Natural killer cell (primary cell): ENCODE results near the gene KCNK10. TPM values are rescaled to one million over a fixed set of nuclear protein-coding genes. Genes with fewer than 3 reads are reported as not detected.

ENCODE experiments used
- ATAC-seq, 3 donors: fragments of 150-1000 bp in 2 of 3; fragments of 200-7000 bp in 1 of 3; cut with Tn5 transposase; 1 replicate in 1 of 3; 2 replicates in 2 of 3; pipeline ENCODE4 v1.10.0; 2021; ENCODE audit warnings: mild to moderate bottlenecking in 2 of 3, moderate library complexity in 2 of 3
- DNase-seq, 2 donors: peaks; one replicate each; pipeline versions ENCODE4 v3.0.0 to v3.0.0-alpha.2; 2013 to 2021; ENCODE audit warnings: mixed read lengths in 1 of 2
- H3K27ac ChIP-seq: one replicate; pipeline ENCODE4 v1.5.1; 2013; ENCODE audit warnings: mild to moderate bottlenecking, low read length
- H3K27me3 ChIP-seq: one replicate; pipeline ENCODE4 v1.6.1; 2013; ENCODE audit warnings: low read length; ENCODE audit not compliant: control insufficient read depth, insufficient read depth
- H3K36me3 ChIP-seq: one replicate; pipeline ENCODE4 v1.6.1; 2013; ENCODE audit warnings: low read length; ENCODE audit not compliant: control insufficient read depth, insufficient read depth
- H3K4me1 ChIP-seq: one replicate; pipeline ENCODE4 v1.6.1; 2013; ENCODE audit warnings: low read length; ENCODE audit not compliant: control insufficient read depth, insufficient read depth
- H3K4me3 ChIP-seq: one replicate; pipeline ENCODE4 v1.5.1; 2013; ENCODE audit warnings: low read length
- H3K9me3 ChIP-seq: one replicate; pipeline ENCODE4 v1.6.1; 2013; ENCODE audit warnings: low read length; ENCODE audit not compliant: control insufficient read depth, insufficient read depth
- H3K27ac Mint-ChIP-seq, 2 donors: one replicate each; pipeline ENCODE4 v1.8.0; 2022; ENCODE audit warnings: mild to moderate bottlenecking in 2 of 2, mixed read lengths in 2 of 2, moderate library complexity in 1 of 2
- H3K27me3 Mint-ChIP-seq, 2 donors: one replicate each; pipeline ENCODE4 v1.8.0; 2022; ENCODE audit warnings: low read depth in 2 of 2, mixed read lengths in 2 of 2
- H3K36me3 Mint-ChIP-seq: one replicate; pipeline ENCODE4 v1.8.0; 2022; ENCODE audit warnings: mixed read lengths
- H3K4me1 Mint-ChIP-seq, 2 donors: one replicate each; pipeline ENCODE4 v1.8.0; 2022; ENCODE audit warnings: mixed read lengths in 2 of 2
- H3K4me3 Mint-ChIP-seq: one replicate; pipeline ENCODE4 v1.8.0; 2022; ENCODE audit warnings: mild to moderate bottlenecking, moderate library complexity, mixed read lengths
- H3K9me3 Mint-ChIP-seq, 2 donors: one replicate each; pipeline ENCODE4 v1.8.0; 2022; ENCODE audit warnings: mixed read lengths in 2 of 2
- CTCF ChIP-seq: fragments of 200-600 bp; IDR thresholded peaks from one replicate; pipeline ENCODE4 v1.8.0; 2022; ENCODE audit warnings: antibody characterized with exemption
- WGBS: methylation state at CpG from one replicate; pipeline ENCODE4 v1.1.7; 2013; ENCODE audit warnings: missing lambda C conversion rate; ENCODE audit not compliant: insufficient coverage; 5-methylcytosine and 5-hydroxymethylcytosine counted together
- intact Hi-C: fragments of 100-400 bp; cut with micrococcal nuclease; formaldehyde crosslinking; loops from one replicate; pipeline ENCODE4 v1.14.2; 2022
- total RNA-seq, 4 donors: library from RNA; stranded (reverse); fragments of 120-200 nt in 1 of 4; gene quantifications; one replicate each; pipeline versions ENCODE4 v1.2.3 to v1.2.4, GENCODE V29; 2013 to 2022

The KCNK10 gene
- total RNA-seq, 3 donors from 2014 or later (not counting 1 experiment from before 2014, with no cell fraction given): not detected

DNA sequence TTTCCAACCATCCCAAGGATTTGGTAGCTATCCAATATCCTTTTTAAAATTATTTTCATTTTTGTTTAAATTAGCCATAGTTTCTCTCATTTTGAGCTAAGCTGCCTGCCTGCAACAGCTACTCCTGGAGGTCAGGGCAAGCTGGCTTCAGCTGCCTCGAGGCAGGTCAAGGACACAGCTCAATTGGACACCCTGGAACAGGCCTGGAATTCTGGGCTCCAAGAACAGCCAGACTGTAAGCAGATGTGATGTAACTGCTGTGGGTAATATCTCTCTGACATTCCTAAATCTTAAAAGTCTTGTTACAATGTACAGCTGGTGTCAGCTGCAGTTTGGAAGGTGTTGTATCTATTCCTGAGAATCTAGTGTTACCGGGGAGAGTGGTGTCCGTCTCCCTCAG is 119.8 kb downstream of the KCNK10 start:
- no peak overlapping the region for H3K27ac Mint-ChIP-seq
- H3K9me3 Mint-ChIP-seq: no peaks in the 10 kb centered on the region
- H3K27ac ChIP-seq: no peak overlapping the region
- intact Hi-C loops: no loop called here
- no peaks in the 10 kb centered on the region for H3K4me1 Mint-ChIP-seq
- H3K4me1 ChIP-seq: no peaks in the 10 kb centered on the region
- DNase-seq (no peak), ATAC-seq (no peak)
- no peaks in the 10 kb centered on the region for H3K36me3 ChIP-seq
- no peak overlapping the region for H3K4me3 Mint-ChIP-seq
- TF ChIP-seq CTCF: no peak
- no peaks in the 10 kb centered on the region for H3K27me3 ChIP-seq
- 81% methylated on average over 3 of the region's 3 CpGs for WGBS
- no peaks in the 10 kb centered on the region for H3K36me3 Mint-ChIP-seq
- H3K9me3 ChIP-seq: no peaks in the 10 kb centered on the region
- peaks cover 22 to 23% of the 10 kb centered on the region in 2 donors for H3K27me3 Mint-ChIP-seq
- H3K4me3 ChIP-seq: no peak overlapping the region

DNA sequence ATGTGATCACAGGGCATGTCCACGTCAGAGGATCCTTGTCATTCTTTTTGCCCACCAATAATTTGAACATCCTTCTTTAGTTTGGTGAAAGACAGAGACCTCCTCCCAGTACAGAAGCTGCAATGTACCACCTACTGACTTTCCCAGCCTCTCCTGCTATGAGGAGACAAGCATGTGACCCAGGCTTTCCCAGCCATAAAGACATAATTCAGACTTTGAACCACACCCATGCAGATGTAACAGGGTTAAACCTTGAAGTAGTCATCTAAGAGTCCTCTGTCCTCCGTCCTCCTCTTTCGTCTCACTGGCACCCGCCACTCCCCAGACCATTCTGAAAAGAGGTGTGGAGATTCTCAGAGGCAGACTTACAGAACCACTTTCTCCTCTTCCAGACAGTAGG is 120.8 kb downstream of the KCNK10 start:
- WGBS: 89% methylated on average over 4 of the region's 4 CpGs
- no peak for ATAC-seq
- peaks cover 15 to 26% of the 10 kb centered on the region in 2 donors for H3K27me3 Mint-ChIP-seq

GRCh38 chr14:88201851-88202250 is 121.2 kb downstream of the KCNK10 start:
- peaks cover 15 to 26% of the 10 kb centered on the region in 2 donors for H3K27me3 Mint-ChIP-seq

More for the DNA sequence above, 120.8 kb downstream of the KCNK10 start:
- no peaks in the 10 kb centered on the region for H3K9me3 Mint-ChIP-seq
- no peaks in the 10 kb centered on the region for H3K36me3 ChIP-seq
- H3K27me3 ChIP-seq: no peaks in the 10 kb centered on the region
- H3K4me3 ChIP-seq: no peak overlapping the region
- no peaks in the 10 kb centered on the region for H3K4me1 Mint-ChIP-seq
- H3K27ac Mint-ChIP-seq: no peak overlapping the region
- no peaks in the 10 kb centered on the region for H3K4me1 ChIP-seq
- no peak for DNase-seq
- H3K9me3 ChIP-seq: no peaks in the 10 kb centered on the region
- no peak overlapping the region for H3K4me3 Mint-ChIP-seq
- intact Hi-C loops: no loop called here
- TF ChIP-seq CTCF: no peak
- no peaks in the 10 kb centered on the region for H3K36me3 Mint-ChIP-seq
- H3K27ac ChIP-seq: no peak overlapping the region

More at GRCh38 chr14:88201851-88202250, 121.2 kb downstream of the KCNK10 start:
- H3K27ac ChIP-seq: no peak overlapping the region
- H3K4me1 ChIP-seq: no peaks in the 10 kb centered on the region
- H3K27ac Mint-ChIP-seq: no peak overlapping the region
- H3K4me3 Mint-ChIP-seq: no peak overlapping the region
- no peaks in the 10 kb centered on the region for H3K27me3 ChIP-seq
- H3K9me3 Mint-ChIP-seq: no peaks in the 10 kb centered on the region
- H3K4me3 ChIP-seq: no peak overlapping the region
- no peak for TF ChIP-seq CTCF
- WGBS: 94% methylated on average over 2 of the region's 2 CpGs
- no peak for ATAC-seq
- H3K4me1 Mint-ChIP-seq: no peaks in the 10 kb centered on the region
- no peaks in the 10 kb centered on the region for H3K9me3 ChIP-seq
- no peaks in the 10 kb centered on the region for H3K36me3 Mint-ChIP-seq
- DNase-seq: no peak
- intact Hi-C loops: no loop called here
- H3K36me3 ChIP-seq: no peaks in the 10 kb centered on the region
